ENCODE measurements around the gene MTUS2. TPM values are rescaled to one million over a fixed set of nuclear protein-coding genes. Genes with fewer than 3 reads are reported as not detected.

Gene MTUS2
- total and polyA plus RNA-seq, 2 donors (not counting 1 experiment from before 2014, with no cell fraction given): 0.06 TPM; not detected in 1

DNA sequence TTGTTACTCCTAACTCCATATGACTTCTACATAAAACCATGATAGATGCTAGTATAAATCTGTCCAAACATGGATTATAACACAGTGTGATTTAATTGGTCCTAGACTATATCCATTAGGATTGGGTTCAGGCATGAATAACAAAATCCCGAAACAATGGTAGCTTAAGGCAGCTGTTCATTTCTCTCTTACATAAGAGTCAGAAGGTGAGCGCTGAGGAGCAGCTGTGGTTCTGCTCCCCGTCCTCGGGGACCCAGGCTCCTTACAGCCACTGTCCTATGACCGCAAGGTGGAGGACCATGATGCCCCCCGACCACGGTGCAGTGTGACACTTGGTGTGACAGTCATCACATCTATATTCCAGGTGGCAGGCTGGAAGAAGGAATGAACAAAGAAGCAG lies 629.6 kb downstream of the MTUS2 start:
- Histone ChIP-seq H3K27ac (ENCODE audit: insufficient read depth, low read length) (no peak overlapping the region), H3K9me3 (ENCODE audit: control insufficient read depth, insufficient read depth, low read depth, low read length) (no peaks in the 10 kb centered on the region), H3K4me1 (ENCODE audit: control insufficient read depth, extremely low read depth, insufficient read depth, low read length) (no peaks in the 10 kb centered on the region), H3K36me3 (ENCODE audit: control insufficient read depth, insufficient read depth, low read length) (no peaks in the 10 kb centered on the region), H2AFZ (ENCODE audit: low read length) (no peak overlapping the region), H4K20me1 (ENCODE audit: control insufficient read depth, extremely low read depth, insufficient read depth, low read length) (no peaks in the 10 kb centered on the region), H3K4me2 (ENCODE audit: extremely low read depth, insufficient read depth, low read length) (no peak overlapping the region), H3K27me3 (ENCODE audit: control insufficient read depth, insufficient read depth, low read length) (no peaks in the 10 kb centered on the region), H3K79me2 (ENCODE audit: control insufficient read depth, insufficient read depth, low read length) (no peaks in the 10 kb centered on the region), H3K9ac (ENCODE audit: insufficient read depth, low read length) (no peak overlapping the region), H3K4me3 (replicated peaks in 1 of 4; ENCODE audit: control extremely low read depth in 1 of 4, insufficient read depth in 1 of 4, low read depth in 3 of 4, low read length in 4 of 4) (no peak overlapping the region)
- DNase-seq (ENCODE audit: low read depth in 2 of 2): no peak
- TF ChIP-seq, protein P1, sequence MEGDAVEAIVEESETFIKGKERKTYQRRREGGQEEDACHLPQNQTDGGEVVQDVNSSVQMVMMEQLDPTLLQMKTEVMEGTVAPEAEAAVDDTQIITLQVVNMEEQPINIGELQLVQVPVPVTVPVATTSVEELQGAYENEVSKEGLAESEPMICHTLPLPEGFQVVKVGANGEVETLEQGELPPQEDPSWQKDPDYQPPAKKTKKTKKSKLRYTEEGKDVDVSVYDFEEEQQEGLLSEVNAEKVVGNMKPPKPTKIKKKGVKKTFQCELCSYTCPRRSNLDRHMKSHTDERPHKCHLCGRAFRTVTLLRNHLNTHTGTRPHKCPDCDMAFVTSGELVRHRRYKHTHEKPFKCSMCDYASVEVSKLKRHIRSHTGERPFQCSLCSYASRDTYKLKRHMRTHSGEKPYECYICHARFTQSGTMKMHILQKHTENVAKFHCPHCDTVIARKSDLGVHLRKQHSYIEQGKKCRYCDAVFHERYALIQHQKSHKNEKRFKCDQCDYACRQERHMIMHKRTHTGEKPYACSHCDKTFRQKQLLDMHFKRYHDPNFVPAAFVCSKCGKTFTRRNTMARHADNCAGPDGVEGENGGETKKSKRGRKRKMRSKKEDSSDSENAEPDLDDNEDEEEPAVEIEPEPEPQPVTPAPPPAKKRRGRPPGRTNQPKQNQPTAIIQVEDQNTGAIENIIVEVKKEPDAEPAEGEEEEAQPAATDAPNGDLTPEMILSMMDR (conservative IDR thresholded peaks at IDR 0.05 in 1 of 2, IDR thresholded peaks at IDR 0.05 in 1 of 2; ENCODE audit: low read depth in 1 of 2, low read length in 2 of 2): no peak

DNA sequence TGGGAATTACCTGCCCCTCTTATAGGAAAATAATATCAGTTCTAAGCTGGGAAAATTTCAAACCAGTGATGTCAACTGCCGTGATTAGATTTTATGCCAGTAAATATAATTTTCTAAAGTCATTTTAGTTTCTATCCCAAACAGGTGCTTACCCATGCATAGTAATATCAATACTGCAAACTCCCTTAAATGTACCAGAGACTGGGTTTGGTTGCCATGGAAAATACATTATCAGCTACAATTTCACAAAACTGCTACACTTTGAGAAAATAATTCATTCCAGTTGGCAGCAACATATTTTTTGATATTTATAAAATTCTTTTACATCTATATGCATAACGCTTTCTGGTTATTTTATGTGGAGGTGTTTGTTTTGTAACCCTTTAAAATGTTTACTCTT lies 631.8 kb downstream of the MTUS2 start:
- no peak overlapping the region for H3K4me2 ChIP-seq (ENCODE audit: extremely low read depth, insufficient read depth, low read length)
- no peak overlapping the region for H3K9ac ChIP-seq (ENCODE audit: insufficient read depth, low read length)
- no peak overlapping the region for H3K27ac ChIP-seq (ENCODE audit: insufficient read depth, low read length)
- no peaks in the 10 kb centered on the region for H4K20me1 ChIP-seq (ENCODE audit: control insufficient read depth, extremely low read depth, insufficient read depth, low read length)
- no peak overlapping the region for H2AFZ ChIP-seq (ENCODE audit: low read length)
- H3K27me3 ChIP-seq (ENCODE audit: control insufficient read depth, insufficient read depth, low read length): no peaks in the 10 kb centered on the region
- H3K9me3 ChIP-seq (ENCODE audit: control insufficient read depth, insufficient read depth, low read depth, low read length): no peaks in the 10 kb centered on the region
- TF ChIP-seq, protein P1 (conservative IDR thresholded peaks at IDR 0.05 in 1 of 2, IDR thresholded peaks at IDR 0.05 in 1 of 2; ENCODE audit: low read depth in 1 of 2, low read length in 2 of 2): no peak
- H3K4me3 ChIP-seq (replicated peaks in 1 of 4; ENCODE audit: control extremely low read depth in 1 of 4, insufficient read depth in 1 of 4, low read depth in 3 of 4, low read length in 4 of 4): no peak overlapping the region
- H3K4me1 ChIP-seq (ENCODE audit: control insufficient read depth, extremely low read depth, insufficient read depth, low read length): no peaks in the 10 kb centered on the region
- no peak for DNase-seq (ENCODE audit: low read depth in 2 of 2)
- H3K36me3 ChIP-seq (ENCODE audit: control insufficient read depth, insufficient read depth, low read length): no peaks in the 10 kb centered on the region
- H3K79me2 ChIP-seq (ENCODE audit: control insufficient read depth, insufficient read depth, low read length): no peaks in the 10 kb centered on the region

DNA sequence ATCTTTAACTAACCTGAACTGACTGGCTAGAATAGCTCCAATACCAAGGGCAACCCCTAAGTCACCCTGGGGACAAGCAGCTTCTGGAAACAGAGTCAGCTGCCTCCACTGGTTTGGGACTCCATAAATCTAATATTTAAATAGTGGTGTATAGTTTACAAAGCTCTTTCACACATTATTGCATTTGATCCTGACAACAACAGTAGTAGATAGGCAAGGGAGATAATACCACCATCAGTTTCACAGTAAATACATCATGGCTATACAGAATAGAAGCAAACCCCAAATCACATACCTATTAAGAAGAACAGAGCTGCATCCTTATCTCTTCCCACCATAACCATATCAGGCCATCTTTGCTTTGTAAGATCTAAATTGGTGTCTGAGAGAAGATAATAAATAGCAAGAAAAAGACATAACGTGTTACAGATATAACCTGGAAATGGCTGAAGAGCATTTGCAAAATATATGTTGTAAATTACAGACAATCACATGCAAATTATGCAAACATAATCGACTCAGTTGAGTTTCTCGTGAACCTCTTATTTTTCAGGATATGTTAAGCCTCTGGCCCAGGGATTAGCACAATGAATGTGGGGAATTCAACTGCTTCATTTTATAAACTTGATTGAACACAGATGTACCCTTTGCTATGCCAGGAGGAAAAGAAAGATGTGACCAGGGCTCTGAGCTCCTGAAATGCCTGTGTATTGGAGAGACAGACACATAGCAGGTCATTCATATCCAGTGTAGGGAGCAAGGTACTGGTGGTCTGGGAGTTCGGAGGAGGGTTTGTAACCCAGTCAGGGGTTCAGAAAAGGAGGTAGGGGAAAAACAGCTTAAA lies 632.9 kb downstream of the MTUS2 start:
- no peaks in the 10 kb centered on the region for H3K9me3 ChIP-seq (ENCODE audit: control insufficient read depth, insufficient read depth, low read depth, low read length)
- H3K4me1 ChIP-seq (ENCODE audit: control insufficient read depth, extremely low read depth, insufficient read depth, low read length): no peaks in the 10 kb centered on the region
- TF ChIP-seq, protein P1 (conservative IDR thresholded peaks at IDR 0.05 in 1 of 2, IDR thresholded peaks at IDR 0.05 in 1 of 2; ENCODE audit: low read depth in 1 of 2, low read length in 2 of 2): no peak
- no peak for TF ChIP-seq EZH2 (IDR thresholded peaks at IDR 0.05; ENCODE audit: low read length, missing control alignments)
- H4K20me1 ChIP-seq (ENCODE audit: control insufficient read depth, extremely low read depth, insufficient read depth, low read length): no peaks in the 10 kb centered on the region
- H3K79me2 ChIP-seq (ENCODE audit: control insufficient read depth, insufficient read depth, low read length): no peaks in the 10 kb centered on the region
- no peak overlapping the region for H3K4me2 ChIP-seq (ENCODE audit: extremely low read depth, insufficient read depth, low read length)
- no peak overlapping the region for H3K9ac ChIP-seq (ENCODE audit: insufficient read depth, low read length)
- H3K27me3 ChIP-seq (ENCODE audit: control insufficient read depth, insufficient read depth, low read length): no peaks in the 10 kb centered on the region
- no peak overlapping the region for H2AFZ ChIP-seq (ENCODE audit: low read length)
- no peak for DNase-seq (ENCODE audit: low read depth in 2 of 2)
- H3K27ac ChIP-seq (ENCODE audit: insufficient read depth, low read length): no peak overlapping the region
- H3K4me3 ChIP-seq (replicated peaks in 1 of 4; ENCODE audit: control extremely low read depth in 1 of 4, insufficient read depth in 1 of 4, low read depth in 3 of 4, low read length in 4 of 4): no peak overlapping the region
- no peaks in the 10 kb centered on the region for H3K36me3 ChIP-seq (ENCODE audit: control insufficient read depth, insufficient read depth, low read length)
